Frontal cortex (tissue), 4 donors: ENCODE measurements around the gene SLC1A2. TPM values are rescaled to one million over a fixed set of nuclear protein-coding genes. Genes with fewer than 3 reads are reported as not detected.

Experiments used
- DNase-seq, 2 donors: peaks; one replicate each; pipeline ENCODE4 v3.0.0; 2012; ENCODE audit warnings: low spot score in 2 of 2
- FAIRE-seq: peaks from 2 replicates; lab custom pipeline; 2012; peaks lifted over from hg19 to GRCh38; lab: Jason Lieb, UNC
- total RNA-seq: library from RNA; depleted of rRNA; stranded (reverse); fragments of >200 nt; gene quantifications from one replicate; pipeline ENCODE4 v1.2.3, GENCODE V29; 2014
- donor health status: control.
- donor health status: control.
- donor health status: control.

Gene SLC1A2
- total RNA-seq, 1 donor from 2014 or later, result 161 TPM

DNA sequence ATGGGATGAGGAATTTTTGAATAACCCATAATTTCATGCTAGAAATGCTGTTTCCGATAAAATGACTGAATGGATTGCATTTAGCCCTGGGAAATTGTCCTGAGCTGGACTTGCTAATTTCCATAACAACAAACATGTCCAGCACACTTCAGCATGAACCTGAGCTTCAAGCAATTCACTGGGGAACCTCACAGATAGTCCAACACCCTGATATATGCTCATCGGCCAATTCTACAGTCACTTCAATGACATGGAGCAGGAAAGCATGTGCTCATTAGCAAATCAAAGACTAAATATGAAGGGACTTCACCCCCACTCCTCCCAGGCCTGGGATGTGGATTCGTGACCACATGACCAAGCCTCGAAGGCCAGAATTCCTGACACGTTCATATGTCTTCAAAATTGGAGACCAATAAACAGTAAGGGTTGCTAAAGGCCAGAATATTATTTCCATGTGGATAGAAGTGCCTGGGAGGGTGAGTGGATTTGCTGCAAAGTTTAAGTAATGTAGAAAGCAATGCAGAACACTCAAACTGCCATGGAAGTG is 131.9 kb downstream of the SLC1A2 start:
- FAIRE-seq (no peak), DNase-seq (no peak)

DNA sequence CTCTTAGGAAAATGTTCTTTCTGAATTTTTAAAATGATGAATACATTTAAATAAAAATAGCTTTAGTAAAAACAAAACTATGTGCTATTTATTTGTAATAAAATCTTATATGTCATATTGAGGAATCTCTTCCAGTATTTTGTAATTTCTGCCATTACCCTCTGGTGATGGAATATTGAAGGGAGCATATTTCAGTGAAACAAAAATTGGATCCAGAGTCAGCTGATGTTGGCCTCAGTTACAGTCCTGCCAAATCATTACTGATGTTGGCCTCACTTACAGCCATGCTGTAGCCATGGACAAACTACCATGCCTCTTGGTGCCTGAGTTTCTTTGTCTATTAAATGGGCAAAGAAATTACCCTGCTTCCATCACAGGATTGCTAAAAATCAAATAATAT is 133.2 kb downstream of the SLC1A2 start:
- FAIRE-seq (no peak), DNase-seq (no peak)

DNA sequence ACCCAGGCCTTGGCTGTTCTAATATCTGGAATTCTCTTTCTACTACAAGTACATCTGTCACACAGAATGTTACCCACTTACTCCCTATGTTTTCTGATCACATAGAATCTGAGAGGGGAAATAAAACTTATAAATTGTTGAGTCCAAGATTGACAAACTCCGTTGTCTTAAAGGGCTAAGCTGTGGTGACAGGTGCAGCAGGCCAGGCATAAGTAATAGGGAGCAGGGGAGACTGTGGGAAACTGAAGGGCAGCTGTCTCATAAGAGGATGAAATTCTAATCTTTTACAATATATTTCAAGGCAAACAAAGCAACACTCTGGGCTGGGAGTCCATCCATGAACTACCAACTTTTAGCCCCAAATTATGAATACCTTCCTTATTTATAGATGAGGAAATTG is 133.9 kb downstream of the SLC1A2 start:
- no peak for FAIRE-seq

DNA sequence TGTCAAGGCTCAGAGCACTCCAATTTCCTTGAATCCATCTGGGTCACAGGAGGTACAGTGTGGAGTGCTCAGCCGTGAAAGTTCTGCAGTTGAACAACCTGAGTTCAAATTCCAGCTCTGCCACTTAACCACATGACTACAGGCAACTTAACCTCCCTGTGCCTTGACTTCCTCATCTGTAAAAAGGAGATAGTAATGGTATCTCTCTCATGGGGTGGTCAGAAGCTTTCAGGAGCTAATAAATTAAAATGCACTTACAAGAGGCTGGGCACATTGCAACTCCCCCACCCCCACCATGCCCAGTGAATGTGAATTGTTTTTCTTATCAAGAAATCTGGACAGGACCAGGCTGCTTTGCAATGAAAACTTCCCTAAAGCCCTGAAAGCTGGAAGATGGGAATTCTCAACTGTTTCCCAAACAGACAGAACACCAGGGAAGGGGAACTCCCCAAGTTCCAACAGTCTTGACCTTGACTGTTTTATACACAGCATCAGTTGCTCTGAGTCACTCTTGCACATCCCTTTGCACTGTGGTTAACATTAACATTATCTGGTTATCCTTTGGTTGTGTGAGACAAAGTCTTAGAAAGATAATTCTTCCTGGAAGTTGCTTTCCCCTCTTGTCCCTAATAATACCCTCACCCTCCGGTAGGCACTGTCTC is 137.0 kb downstream of the SLC1A2 start:
- FAIRE-seq (no peak), DNase-seq (no peak)

More for the DNA sequence above, 133.9 kb downstream of the SLC1A2 start:
- DNase-seq, result no peak

DNA sequence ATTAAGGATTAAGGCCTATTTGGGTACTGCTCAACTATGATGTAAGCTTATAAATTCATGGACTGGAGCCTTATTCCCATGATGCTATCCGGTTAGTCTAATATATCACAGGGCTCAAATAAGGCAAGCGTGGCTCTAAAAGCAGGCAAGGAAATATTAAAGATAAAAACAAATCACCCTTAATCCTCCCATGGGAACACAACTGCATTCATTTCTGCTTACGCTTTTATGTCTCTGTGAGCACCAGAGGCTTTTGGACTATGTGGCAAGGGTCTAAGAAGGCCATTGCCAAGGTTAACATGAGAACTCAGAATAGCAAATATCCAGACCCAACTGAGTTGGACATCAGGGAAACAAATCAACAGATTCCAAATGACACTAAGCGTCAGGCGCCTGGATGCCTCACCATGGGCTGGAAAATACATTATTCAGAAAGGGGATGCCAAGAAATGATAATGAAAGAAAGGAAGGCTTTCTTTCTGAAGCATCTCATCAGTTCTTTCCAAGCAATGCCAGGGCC is 138.1 kb downstream of the SLC1A2 start:
- FAIRE-seq, result no peak

DNA sequence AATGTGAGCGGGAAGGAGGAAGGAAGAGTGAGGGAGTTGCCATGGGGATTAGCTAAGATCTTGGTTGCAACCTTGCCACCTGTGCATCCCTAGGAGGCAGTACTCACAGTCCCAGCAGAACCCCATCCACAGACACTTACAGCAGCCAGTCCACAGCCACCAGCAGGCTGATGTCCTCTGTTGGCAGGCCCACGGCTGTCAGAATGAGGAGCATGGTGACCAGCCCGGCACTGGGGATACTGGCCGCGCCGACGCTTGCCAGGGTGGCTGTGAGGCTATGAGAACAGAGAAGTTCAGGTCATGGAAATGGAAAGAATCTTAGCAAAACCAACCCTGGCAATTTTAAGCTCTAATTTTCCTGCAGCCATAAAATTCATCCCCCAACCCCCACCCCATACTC is 138.6 kb downstream of the SLC1A2 start:
- FAIRE-seq (no peak), DNase-seq (no peak)

More for the DNA sequence above, 138.1 kb downstream of the SLC1A2 start:
- DNase-seq, result no peak

DNA sequence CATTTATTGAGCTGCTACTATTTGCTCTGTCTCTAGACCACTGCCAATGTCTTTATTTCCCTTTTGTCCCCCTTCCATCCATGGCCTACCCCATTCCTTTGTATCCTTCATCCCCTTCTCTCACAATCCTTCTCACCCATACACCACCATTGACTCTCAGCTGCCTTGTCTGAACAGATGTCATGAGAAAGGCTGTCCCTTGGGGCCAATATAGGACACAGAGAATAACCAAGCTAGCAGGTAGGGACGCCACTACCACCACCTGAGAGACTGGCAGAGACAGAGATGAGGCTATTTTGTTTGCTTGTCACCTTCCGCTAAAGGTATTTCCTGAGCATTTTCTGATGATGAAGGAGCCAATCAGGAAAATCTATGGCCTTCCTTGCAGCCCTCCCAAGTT is 141.5 kb downstream of the SLC1A2 start:
- FAIRE-seq, result no peak
- DNase-seq, result no peak

DNA sequence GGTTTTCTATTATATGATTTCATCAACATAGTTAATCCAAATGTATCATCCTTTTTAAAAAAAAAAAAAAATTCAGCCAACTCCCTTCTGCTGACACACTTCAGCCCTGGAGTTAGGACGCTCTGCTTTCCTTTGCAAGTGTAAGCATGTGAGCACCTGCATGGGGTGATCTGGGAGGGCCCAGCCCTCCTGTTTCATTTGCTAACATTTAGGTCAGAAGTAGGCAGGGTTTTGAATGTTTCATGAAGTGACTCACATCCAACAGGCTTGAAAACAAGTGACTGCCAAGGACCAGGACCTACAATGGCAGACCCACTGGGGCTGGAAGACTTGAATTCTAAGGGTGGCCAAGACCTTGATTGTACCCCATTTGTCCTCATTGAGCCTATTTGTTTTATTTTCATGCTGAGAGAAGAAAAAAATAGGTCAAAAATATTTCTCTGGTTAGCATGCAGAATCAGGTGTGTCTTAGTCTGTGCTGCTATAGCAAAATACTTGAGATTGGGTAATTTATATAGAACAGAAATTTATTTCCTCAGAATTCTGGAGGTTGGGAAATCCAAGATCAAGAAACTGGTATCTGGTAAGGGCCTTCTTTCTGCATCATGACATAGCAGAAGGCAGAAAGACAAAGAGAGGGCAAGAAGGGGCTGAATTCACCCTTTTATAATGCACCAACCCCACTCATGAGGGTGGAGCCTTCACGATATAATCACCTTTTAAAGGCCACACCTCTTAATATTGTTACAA is 142.8 kb downstream of the SLC1A2 start:
- DNase-seq, result no peak
- no peak for FAIRE-seq

DNA sequence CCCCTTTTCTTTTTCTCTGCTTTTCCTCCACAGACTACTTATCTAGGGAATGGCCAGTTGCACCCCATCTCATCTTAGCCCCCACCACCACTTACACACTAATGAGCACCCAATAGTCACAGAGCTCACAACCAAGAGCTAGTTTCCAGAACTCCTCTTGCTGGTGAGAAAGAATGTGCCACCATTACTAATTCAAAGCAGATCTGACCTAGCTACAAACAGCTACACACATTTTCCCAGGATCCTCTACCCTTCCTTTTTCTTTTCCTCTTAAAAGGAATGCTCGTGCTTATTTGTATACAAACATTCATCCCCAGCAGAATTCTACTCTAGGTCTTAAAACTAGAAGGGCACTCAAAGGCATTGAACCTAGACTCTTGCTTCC is 143.6 kb downstream of the SLC1A2 start:
- no peak for FAIRE-seq

DNA sequence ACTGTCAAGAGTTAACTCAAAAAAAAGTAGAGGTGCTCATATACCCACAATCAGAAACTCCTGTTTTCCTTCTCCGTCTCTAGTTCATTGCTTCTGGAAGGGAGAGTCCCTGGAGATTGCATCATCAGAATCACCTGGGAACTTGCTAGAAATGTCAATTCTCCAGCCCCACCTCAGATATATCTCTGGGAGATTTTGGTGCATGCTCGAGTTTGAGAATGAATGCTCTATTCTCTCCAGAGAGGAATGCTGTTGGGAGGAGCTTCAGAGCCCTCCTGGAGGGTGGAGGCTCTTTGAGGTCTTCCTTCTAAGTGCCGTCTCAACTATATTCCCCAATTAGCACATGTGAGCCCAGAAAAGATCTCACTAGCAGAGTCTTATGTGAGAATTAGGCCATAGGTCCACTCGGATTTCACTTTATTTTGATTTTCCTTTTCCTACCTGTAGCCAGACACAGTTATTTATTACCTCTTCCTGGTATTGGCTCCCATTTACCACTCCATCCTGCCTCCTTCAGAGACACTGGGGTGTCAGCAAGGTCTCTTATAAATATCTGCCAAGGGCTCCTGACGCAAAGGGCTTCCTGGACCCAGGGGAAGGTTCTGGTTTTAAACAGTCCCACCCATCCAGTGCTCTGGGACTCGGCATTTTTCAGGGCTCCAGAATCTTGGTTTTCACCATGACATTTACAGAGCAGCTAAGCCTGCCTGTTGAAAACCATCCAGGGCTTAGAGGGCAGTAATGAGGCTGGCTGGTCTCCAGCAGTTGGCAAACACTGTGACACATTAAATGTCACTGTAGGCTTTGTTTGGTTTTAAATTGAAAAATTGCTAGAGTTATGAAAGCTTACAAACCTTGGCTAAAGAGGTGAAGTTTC is 144.2 kb downstream of the SLC1A2 start:
- FAIRE-seq (no peak), DNase-seq (no peak)

More for the DNA sequence above, 143.6 kb downstream of the SLC1A2 start:
- no peak for DNase-seq

DNA sequence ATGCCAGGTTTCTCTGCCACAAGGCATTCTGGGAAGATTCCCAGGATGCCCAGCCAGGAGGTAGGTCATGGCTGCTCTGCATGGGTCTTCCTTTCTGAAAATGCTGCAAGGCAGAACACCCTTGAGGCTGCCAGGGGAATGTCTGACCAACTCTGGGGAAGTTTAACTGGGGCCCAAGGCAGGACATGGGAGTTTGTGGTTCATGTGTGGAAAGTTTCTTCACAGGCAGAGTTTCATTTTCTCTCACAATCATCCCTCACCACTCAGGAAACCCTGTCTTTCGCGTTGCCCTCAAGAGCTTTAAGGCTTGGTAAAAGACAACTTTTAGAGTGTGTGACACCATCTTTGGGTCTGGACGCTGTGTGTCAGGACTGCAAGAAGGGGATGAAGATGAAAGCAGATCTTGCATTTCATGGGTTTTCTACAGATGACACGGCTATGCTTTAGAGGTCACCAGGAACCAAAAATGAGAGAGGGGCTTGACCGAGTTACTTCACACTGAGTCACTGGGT is 146.9 kb downstream of the SLC1A2 start:
- DNase-seq (no peak), FAIRE-seq (no peak)

DNA sequence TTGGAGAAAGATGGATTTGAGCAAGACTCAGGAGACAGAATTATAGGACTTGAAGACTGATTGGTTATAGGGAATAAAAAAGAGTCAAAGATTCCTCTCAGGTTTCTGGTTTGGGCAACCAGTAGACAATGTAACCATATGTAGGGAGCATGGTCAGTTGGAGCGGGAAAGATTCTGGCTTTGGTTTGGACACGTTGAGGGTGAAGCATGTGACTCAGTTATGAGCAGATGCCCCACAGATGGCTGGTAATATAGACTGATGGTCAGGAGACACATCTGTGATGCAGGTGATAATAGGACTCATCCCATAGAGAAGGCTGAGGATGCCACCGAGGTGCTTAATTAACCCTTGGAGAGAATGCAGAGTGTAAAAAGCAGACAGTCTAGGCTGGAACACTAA is 148.3 kb downstream of the SLC1A2 start:
- FAIRE-seq, result no peak
- DNase-seq, result no peak

DNA sequence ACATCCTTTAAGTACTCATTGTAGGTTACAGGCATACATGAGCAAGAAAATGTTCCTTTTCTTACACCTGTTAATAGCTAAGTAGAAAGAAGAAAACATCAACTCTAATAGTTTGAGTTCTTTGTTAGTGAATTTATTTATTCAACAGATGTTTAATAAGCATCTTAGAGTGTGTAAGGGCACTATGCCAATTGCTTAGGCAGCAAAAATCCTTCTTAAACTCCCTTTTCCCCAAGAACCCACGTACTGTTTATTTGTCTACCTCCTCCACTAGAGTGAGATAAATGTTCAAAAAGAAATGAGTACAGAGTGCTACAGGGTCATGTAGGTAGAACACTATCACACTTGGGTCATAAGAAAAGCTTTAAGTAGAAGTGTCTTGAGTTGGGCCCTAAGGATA is 149.0 kb downstream of the SLC1A2 start:
- FAIRE-seq (no peak), DNase-seq (no peak)

DNA sequence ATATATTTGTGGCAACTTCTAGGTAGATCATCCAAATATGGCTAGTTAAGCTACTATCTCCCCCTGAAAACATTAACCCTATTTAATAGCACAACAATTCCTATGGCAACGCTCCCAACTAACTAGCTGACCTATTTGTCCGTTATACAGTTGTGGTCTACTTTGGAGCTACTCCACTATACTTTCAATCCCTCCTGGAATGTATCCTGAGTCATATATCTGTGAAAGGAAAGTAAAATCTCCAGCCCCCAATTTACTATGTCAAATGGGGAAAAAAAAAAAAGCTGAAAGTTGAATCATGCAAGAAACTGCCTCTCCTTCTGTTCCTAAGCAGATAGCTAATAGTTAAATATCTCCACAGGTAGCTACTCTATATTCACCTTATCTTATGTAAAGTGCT is 151.9 kb downstream of the SLC1A2 start:
- DNase-seq, result no peak
- no peak for FAIRE-seq

DNA sequence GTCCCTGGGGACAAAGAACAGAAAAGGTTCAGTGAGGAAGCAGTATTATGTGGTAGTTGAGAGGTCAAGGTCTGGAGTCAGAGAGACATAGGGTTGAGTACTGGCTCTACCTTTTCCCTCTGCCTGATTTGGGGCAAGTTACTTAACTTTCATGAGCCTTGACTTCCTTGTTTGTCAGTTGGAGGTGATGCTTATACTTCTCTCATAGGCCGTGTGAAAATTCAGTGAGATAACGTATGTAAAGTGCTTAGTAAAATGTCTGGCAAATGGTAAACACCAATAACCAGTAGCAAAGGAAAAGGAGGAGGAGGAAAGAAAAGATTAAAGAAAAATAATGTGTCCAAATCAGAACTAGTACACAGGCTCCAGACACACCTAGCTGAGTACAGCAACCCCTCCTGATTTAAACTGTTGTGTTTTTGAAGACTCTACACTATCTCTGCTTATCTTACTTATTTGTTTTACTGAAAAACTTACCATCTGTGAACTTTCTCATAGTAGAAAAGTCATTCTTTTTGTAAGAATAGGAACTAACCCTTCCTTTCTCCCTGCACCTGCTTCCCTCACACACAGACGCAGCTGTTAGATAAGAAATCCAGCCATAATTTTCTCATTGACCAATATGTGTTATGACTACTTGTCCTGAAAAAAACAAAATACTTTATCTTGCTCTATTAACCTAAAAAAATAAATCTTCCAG is 153.5 kb downstream of the SLC1A2 start:
- FAIRE-seq, result no peak
- DNase-seq, result no peak

DNA sequence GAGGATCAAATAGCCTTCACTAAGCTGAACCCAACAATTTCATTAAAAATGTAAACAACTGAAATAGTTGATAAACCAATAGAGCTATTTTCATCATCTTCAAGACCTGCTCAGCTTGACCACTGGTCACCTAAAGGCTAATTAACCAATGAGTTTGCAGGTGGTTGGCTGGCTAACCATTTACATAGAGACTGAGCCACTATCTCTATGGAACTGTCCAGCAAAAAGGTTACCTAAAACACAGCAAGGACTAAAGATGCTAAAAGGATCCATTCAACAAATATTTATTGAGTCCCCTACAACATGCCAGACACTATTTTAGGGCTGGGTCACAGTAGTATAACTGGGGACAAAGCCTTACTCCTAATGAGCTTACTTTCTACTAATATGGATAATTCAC is 156.6 kb downstream of the SLC1A2 start:
- FAIRE-seq, result no peak
- DNase-seq, result no peak

DNA sequence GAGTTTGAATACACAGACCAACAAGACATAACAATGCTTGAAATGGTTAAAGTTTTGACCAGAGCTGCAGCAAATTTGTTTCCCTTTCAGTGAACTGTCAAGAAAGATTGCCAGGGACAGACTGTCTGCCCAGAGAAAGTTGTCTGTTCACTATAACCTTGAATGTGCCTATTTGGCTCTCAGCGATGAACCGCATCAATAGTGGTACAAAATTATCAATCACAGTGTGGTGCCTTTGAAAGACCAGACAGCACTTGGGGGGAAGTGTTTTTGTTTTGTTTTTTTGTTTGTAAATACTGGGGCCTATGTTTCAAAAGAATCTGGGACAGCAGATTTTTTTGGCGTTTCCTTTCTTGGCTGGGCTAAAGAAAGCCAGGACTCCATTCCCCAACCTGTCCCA is 157.3 kb downstream of the SLC1A2 start:
- no peak for DNase-seq

DNA sequence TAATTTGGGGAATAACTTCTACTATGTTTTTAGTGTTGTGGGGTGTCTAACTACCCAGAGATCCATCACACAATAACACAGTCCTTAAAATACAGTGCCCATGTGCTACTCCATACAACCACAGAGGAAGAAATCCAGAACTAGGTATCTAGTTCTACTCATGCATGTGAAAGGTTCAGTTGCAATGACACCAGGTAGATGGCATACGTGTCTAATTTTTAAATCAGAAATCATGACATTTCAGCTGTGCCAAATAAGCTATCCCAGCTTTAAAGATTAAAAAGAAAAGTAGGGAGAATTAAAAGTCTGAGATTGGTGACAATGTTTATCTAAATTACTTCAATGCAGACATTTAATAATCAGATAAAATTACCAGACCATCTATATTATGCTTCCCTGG is 158.2 kb downstream of the SLC1A2 start:
- DNase-seq, result no peak
- no peak for FAIRE-seq

More for the DNA sequence above, 157.3 kb downstream of the SLC1A2 start:
- no peak for FAIRE-seq

DNA sequence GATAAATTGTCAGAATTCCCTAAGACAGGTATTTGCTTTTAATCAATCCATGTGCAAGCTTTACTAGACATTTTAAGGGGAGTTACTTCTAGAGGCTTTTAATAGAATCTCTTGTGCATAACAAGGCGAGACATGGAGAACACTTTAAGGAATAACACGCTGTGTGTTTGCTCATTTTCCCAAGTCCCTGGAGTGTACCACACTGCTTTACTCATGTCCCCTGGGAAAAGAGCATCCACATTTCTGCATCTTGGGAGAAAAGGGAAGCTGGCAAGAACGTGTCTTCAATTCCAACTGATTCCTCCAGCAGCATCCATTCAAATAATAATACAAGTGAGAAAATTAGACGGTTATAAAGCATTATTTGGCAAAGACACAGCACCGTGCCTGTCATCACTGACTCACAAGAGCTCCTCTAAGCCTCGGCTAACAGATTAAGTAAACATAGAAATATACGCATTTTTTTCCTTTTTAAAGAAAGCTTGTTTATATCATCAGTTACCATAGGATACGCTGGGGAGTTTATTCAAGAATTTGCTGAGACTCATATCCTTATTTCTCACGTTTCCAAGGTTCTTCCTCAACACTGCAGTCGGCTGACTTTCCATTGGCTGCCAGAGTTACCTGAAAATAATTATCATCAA is 158.9 kb downstream of the SLC1A2 start:
- DNase-seq (no peak), FAIRE-seq (no peak)
